GM12878 (cell line): ENCODE measurements around the gene TRAPPC12. TPM values are rescaled to one million over a fixed set of nuclear protein-coding genes. Genes with fewer than 3 reads are reported as not detected.

Experiments
- ATAC-seq: fragments of 200-7000 bp; cut with Tn5 transposase; 3 replicates; pipeline ENCODE4 v1.9.1; 2020; ENCODE audit warnings: mild to moderate bottlenecking, moderate library complexity
- BruUV-seq: library from RNA; stranded (reverse); fragments of 400-500 nt; replicated peaks from 2 replicates; lab custom pipeline; 2021; lab: Mats Ljungman, UMichigan
- CTCF ChIA-PET: fragments of 300-600 bp; sonication (Branson Sonifier 250); formaldehyde crosslinking; extraction: SDS; loops from one replicate; lab custom pipeline; 2021; ENCODE audit warnings: inconsistent platforms; lab: Yijun Ruan, JAX
- POLR2A ChIA-PET: fragments of 350-600 bp; formaldehyde crosslinking; extraction: SDS; loops from one replicate; lab custom pipeline; 2021; ENCODE audit warnings: inconsistent platforms; lab: Charles Lee
- RAD21 ChIA-PET: fragments of 300-600 bp; sonication (Branson Sonifier 250); formaldehyde crosslinking; loops from one replicate; lab custom pipeline; 2023; ENCODE audit warnings: antibody characterized with exemption; ENCODE audit not compliant: unreplicated experiment; lab: Charles Lee
- SMC1A ChIA-PET: fragments of 300-600 bp; sonication (Branson Sonifier 250); formaldehyde crosslinking; loops from one replicate; lab custom pipeline; 2023; ENCODE audit not compliant: unreplicated experiment, uncharacterized antibody; lab: Charles Lee
- DNase-seq: peaks from one replicate; pipeline ENCODE4 v3.0.0-alpha.2; 2011; ENCODE audit warnings: low read depth, low spot score
- FAIRE-seq: peaks from 3 replicates; lab custom pipeline; 2011; peaks lifted over from hg19 to GRCh38; lab: Jason Lieb, UNC
- H2AFZ ChIP-seq: 2 replicates; pipeline ENCODE4 v1.6.0; 2011; ENCODE audit warnings: low read depth, low read length, control low read depth; ENCODE audit not compliant: control insufficient read depth
- H3K27ac ChIP-seq: 2 replicates; pipeline ENCODE4 v1.5.1; 2011; ENCODE audit warnings: control low read depth; ENCODE audit not compliant: control insufficient read depth, insufficient read depth
- H3K27me3 ChIP-seq, 2 experiments: replicated peaks in 1 of 2; 2 replicates each; pipeline versions ENCODE4 v1.6.0 to v1.6.1; 2011; ENCODE audit warnings: low read length in 1 of 2; ENCODE audit not compliant: control insufficient read depth in 2 of 2, insufficient read depth in 2 of 2
- H3K36me3 ChIP-seq, 2 experiments: 2 replicates each; pipeline ENCODE4 v1.5.1; 2011; ENCODE audit warnings: low read length in 1 of 2; ENCODE audit not compliant: control insufficient read depth in 2 of 2, insufficient read depth in 2 of 2
- H3K4me1 ChIP-seq: 2 replicates; pipeline ENCODE4 v1.6.1; 2011; ENCODE audit warnings: mild to moderate bottlenecking, low read length, moderate library complexity, mixed read lengths; ENCODE audit not compliant: control insufficient read depth, insufficient read depth
- H3K4me2 ChIP-seq: 2 replicates; pipeline ENCODE4 v1.6.0; 2011; ENCODE audit warnings: control low read depth; ENCODE audit not compliant: control insufficient read depth, insufficient read depth
- H3K4me3 ChIP-seq: fragments of 200-600 bp; sonication (generic); 2 replicates; pipeline ENCODE4 v1.5.1; 2016
- H3K79me2 ChIP-seq: 2 replicates; pipeline ENCODE4 v1.6.0; 2011; ENCODE audit warnings: low read length; ENCODE audit not compliant: control insufficient read depth, insufficient read depth
- H3K9ac ChIP-seq: 2 replicates; pipeline ENCODE4 v1.8.0; 2011; ENCODE audit warnings: low read length, control low read depth, mixed read lengths; ENCODE audit not compliant: control insufficient read depth, insufficient read depth
- H3K9me3 ChIP-seq: replicated peaks from 3 replicates; pipeline ENCODE4 v1.5.1; 2011; ENCODE audit warnings: mild to moderate bottlenecking, low read length; ENCODE audit not compliant: control insufficient read depth, insufficient read depth
- H4K20me1 ChIP-seq: 2 replicates; pipeline ENCODE4 v1.6.0; 2011; ENCODE audit not compliant: control insufficient read depth, insufficient read depth
- BCL3 ChIP-seq: IDR thresholded peaks from 2 replicates; pipeline ENCODE4 v1.6.1; 2011; ENCODE audit warnings: borderline replicate concordance, low read depth, mild to moderate bottlenecking, moderate library complexity, low read length; ENCODE audit not compliant: insufficient read depth, poor library complexity, severe bottlenecking
- BMI1 ChIP-seq: fragments of 450-650 bp; IDR thresholded peaks from 2 replicates; pipeline ENCODE4 v1.6.1; 2016; ENCODE audit warnings: mild to moderate bottlenecking, moderate library complexity, borderline replicate concordance
- CUX1 ChIP-seq: IDR thresholded peaks from 2 replicates; pipeline ENCODE4 v1.6.1; 2012; ENCODE audit warnings: improper control_type of control experiment, low read depth, low read length; ENCODE audit not compliant: insufficient replicate concordance
- MEF2A ChIP-seq: IDR thresholded peaks from 2 replicates; pipeline ENCODE4 v1.6.1; 2011; ENCODE audit warnings: low read depth, mild to moderate bottlenecking, low read length, moderate library complexity; ENCODE audit not compliant: insufficient read depth
- PBX3 ChIP-seq: IDR thresholded peaks from 2 replicates; pipeline ENCODE4 v1.6.1; 2011; ENCODE audit warnings: mild to moderate bottlenecking, low read depth, low read length, moderate library complexity; ENCODE audit not compliant: insufficient replicate concordance
- POLR2A ChIP-seq: IDR thresholded peaks from 2 replicates; pipeline ENCODE4 v1.6.1; 2011; ENCODE audit warnings: low read depth, mild to moderate bottlenecking, low read length
- TCF3 ChIP-seq: IDR thresholded peaks from 2 replicates; pipeline ENCODE4 v1.6.1; 2012; ENCODE audit warnings: low read depth, mild to moderate bottlenecking, low read length, borderline replicate concordance; ENCODE audit not compliant: insufficient read depth
- WGBS: methylation state at CpG from one replicate; pipeline ENCODE4 v1.1.6; 2016; ENCODE audit warnings: low lambda C conversion rate; ENCODE audit not compliant: insufficient replicate concordance, insufficient coverage; ENCODE audit errors: missing lambda C conversion rate; 5-methylcytosine and 5-hydroxymethylcytosine counted together
- in situ Hi-C: fragments of 300-500 bp; cut with MboI; formaldehyde crosslinking; loops from 9 replicates; pipeline ENCODE4 v1.14.3; 2018; ENCODE audit warnings: mixed read lengths
- intact Hi-C: fragments of 100-400 bp; cut with micrococcal nuclease; formaldehyde crosslinking; loops from one replicate; pipeline ENCODE4 v1.14.2; 2022; ENCODE audit not compliant: unreplicated experiment
- polyA plus RNA-seq, 11 experiments: library from polyadenylated mRNA; depleted of rRNA in 4 of 11; unstranded in 6 of 11; stranded (reverse) in 5 of 11; fragments of >200 nt; fragmentation: Nextera tagmentation in 4 of 11; fragmentation: Illumina TruSeq in 1 of 11; extraction: Ambion mirVana in 4 of 11; extraction: Trizol in 1 of 11; gene quantifications; 1 replicate in 1 of 11; 2 replicates in 10 of 11; pipeline versions ENCODE4 v1.2.1 to v1.2.3, GENCODE V29; 2011 to 2016; ENCODE audit warnings: inconsistent platforms in 2 of 11, missing spikeins in 2 of 11, low read depth in 1 of 11
- total RNA-seq, 4 experiments: library from RNA; depleted of rRNA in 3 of 4; stranded (reverse); fragments of >200 nt in 3 of 4; fragmentation: Illumina TruSeq in 1 of 4; extraction: Trizol in 1 of 4; gene quantifications; 2 replicates each; pipeline versions ENCODE4 v1.2.1 to v1.2.3, GENCODE V29; 2013 to 2021

TRAPPC12 gene
- total and polyA plus RNA-seq, 10 of the 15 experiments (the other 5 are each of a cell fraction or from before 2014, with no cell fraction given): 8.6 to 77.1 (median 37.4) TPM

GRCh38 chr2:3463944-3464343 lies 84.5 kb downstream of the TRAPPC12 start:
- H3K79me2 ChIP-seq: no peaks in the 10 kb centered on the region
- no peak for ATAC-seq
- RAD21 ChIA-PET: no interaction called here
- no peaks in the 10 kb centered on the region for H3K9me3 ChIP-seq
- CTCF ChIA-PET: interaction anchor here (1.4 to 1.6 kb wide), 3 partner anchors 41 to 188 kb away, joined by 3 to 11 read pairs (median 4); partner anchors contain the start of gene COLEC11
- POLR2A ChIA-PET: no interaction called here
- TF ChIP-seq BMI1 (no peak), TCF3 (peak; percentile 66; the same call in 1 of the 2 replicates), MEF2A (no peak), CUX1 (no peak), POLR2A (0 out of 2 replicates have a peak, but pooled peaks have one; percentile 33), BCL3 (peak; percentile 97), PBX3 (peak; percentile 68)
- in situ Hi-C loops: loop anchor here (25.0 kb wide), 1 partner anchor 1352 kb away; no protein-coding TSS in a partner anchor
- H3K27me3 ChIP-seq: no peaks in the 10 kb centered on the region
- no peak overlapping the region for H2AFZ ChIP-seq
- SMC1A ChIA-PET: interaction anchor here (1.0 to 4.0 kb wide), 2 partner anchors 41 to 94 kb away, joined by 3 to 28 read pairs; partner anchors contain the start of gene RNASEH1
- intact Hi-C loops: no loop called here
- no peak for FAIRE-seq
- no peak overlapping the region for H3K9ac ChIP-seq
- no TSS peak for BruUV-seq
- peaks cover 12% of the 10 kb centered on the region for H3K4me1 ChIP-seq
- H3K27ac ChIP-seq: no peak overlapping the region
- no peak for DNase-seq
- no peak overlapping the region for H3K4me2 ChIP-seq
- no peaks in the 10 kb centered on the region for H4K20me1 ChIP-seq
- peaks cover 3 to 4% of the 10 kb centered on the region in 2 experiments; a peak in 2 of 4 replicates for H3K36me3 ChIP-seq
- WGBS: 92% methylated on average over 13 of the region's 13 CpGs
- no peak overlapping the region for H3K4me3 ChIP-seq
